Measurements from ENCODE around the gene TMEM229B. TPM values are rescaled to one million over a fixed set of nuclear protein-coding genes. Genes with fewer than 3 reads are reported as not detected.

TMEM229B gene
- total RNA-seq: 2.5 TPM

DNA sequence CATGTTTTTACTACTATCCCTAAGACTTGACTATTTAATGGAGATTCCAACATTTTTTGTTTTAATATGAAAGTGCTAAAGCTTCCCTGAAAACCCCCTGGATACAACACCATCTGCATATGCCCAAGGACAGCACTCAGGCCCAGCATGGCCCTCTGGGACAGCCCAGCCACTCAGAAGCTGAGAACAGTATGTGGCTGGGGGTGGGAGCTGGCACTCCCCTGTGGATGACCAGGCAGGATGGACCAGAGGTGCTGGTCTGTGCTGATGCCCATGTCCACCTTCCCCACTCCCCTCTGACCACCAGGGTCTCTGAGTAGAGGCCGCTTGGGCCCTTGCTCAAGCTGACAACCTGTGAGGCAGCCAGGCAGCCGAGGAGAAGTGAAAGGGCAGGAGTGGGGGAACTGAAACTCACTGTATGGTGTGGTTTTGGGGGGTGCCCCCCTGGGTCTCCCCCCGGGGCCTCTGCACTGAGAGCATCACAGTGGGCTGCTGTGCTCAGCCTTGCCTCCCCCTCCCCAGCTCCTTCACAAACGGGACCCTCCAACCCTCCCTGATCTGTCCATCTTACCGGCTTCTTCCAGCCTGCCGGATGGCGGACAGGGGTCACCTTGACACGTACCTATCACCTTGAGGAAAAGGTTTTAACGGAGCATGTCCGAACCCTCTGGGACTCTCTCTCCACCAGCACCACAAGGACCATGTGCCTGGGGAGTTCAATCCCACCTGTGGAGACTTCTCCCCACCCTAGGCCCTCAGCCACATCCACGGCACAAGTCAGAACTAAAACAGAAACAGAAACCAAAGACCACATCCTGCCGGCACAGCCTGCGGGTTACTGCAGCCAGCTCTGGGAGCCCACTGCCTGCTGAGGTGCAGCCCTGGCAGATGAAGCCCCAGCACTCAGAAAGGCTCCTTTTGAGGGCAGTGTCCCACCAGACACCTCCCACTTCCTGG lies at the start of gene TMEM229B:
TMEM229B (minus strand) TSS at position 785 of the 957 bp plus-strand sequence. CDS start 14,798 bp downstream, outside the sequence.

DNA sequence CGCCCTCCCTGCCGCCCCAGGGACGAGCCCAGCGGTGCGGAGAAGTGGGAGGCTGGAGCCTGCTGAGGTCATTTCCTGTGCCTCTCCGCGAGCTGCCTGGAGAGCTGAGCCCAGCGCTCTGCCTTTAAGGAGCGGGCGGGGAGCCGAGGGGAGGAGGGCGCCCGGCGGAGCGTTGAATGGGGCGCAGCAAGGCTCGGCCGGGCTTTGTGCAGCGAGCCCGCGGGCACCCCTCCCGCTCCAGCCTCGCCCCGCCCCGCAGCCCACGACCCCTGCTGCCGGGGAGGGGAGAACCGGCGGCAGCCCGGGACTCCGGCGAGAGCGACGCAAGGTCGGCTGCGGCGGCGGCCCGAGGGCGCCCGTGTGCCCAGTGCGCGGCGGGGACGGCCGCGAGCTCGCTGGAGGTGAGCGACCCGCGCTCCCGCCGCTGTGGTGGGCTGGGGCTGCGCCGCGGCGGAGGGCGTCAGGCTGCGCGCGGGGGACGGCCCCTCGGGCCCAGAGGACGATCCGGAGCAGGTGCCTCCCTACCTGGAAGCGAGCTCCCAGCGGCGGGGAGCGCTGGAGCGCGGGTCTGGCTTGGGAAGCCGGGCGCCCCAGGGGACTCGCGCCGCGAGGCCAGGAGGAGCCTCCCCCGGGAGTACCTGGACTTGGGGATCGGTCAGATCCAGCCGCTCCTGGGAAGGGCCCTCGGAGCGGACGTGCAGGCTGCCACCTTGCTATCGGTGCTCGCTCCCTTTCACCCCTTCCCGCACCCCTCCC lies 44.7 kb upstream of the TMEM229B start, which contains the start of gene PLEKHH1:
PLEKHH1 (plus strand) TSS at position 293 of the 756 bp plus-strand sequence. CDS start 8,578 bp downstream, outside the sequence.

Small RNA genes lying within 50 kb of the gene (small RNA-seq; reads per million reads assigned to genes)
- gene MIR5694 (ENCODE audit: low replicate concordance): not detected

Other genes with a start within 250 kb of the TMEM229B start
- 82.5 TPM for gene PALS1, start 247.3 kb downstream of the TMEM229B start, total RNA-seq
- 77.5 TPM for gene ATP6V1D, start 128.9 kb downstream of the TMEM229B start, total RNA-seq
- gene EIF2S1, start 128.4 kb downstream of the TMEM229B start, total RNA-seq: 47.0 TPM
- 1.3 TPM for gene PLEK2, start 76.6 kb downstream of the TMEM229B start, total RNA-seq
- gene PLEKHH1, start 44.6 kb upstream of the TMEM229B start, total RNA-seq: 18.6 TPM
- gene PIGH, start 111.5 kb upstream of the TMEM229B start, total RNA-seq: 42.2 TPM
- gene ARG2, start 131.2 kb upstream of the TMEM229B start, total RNA-seq: 42.2 TPM
- gene VTI1B, start 185.9 kb upstream of the TMEM229B start, total RNA-seq: 48.5 TPM
- gene RDH11, start 207.0 kb upstream of the TMEM229B start, total RNA-seq: 69.9 TPM
- gene RDH12, start 213.2 kb upstream of the TMEM229B start, total RNA-seq: 0.18 TPM